CD14-positive monocyte (primary cell): ENCODE data around the gene GALNT6. TPM values are rescaled to one million over a fixed set of nuclear protein-coding genes. Genes with fewer than 3 reads are reported as not detected.

ENCODE experiments used
- DNase-seq, 3 donors: peaks; one replicate each; pipeline ENCODE4 v3.0.0-alpha.2; 2011 to 2022
- H2AFZ ChIP-seq: 2 replicates; pipeline ENCODE4 v1.6.0; 2012; ENCODE audit warnings: mild to moderate bottlenecking, low read depth, low read length, inconsistent platforms; ENCODE audit not compliant: insufficient read depth, poor library complexity, severe bottlenecking
- H3K27ac ChIP-seq, 2 donors: 1 replicate in 1 of 2; 2 replicates in 1 of 2; pipeline ENCODE4 v1.5.1; 2012 to 2013; ENCODE audit warnings: low read length in 2 of 2, control low read depth in 1 of 2, inconsistent platforms in 1 of 2, low read depth in 1 of 2, mild to moderate bottlenecking in 1 of 2
- H3K27me3 ChIP-seq, 2 donors: one replicate each; pipeline versions ENCODE4 v1.6.0 to v1.6.1; 2011 to 2013; ENCODE audit warnings: low read length in 2 of 2; ENCODE audit not compliant: control insufficient read depth in 2 of 2, insufficient read depth in 2 of 2
- H3K36me3 ChIP-seq, 2 donors: replicated peaks in 1 of 2; 1 replicate in 1 of 2; 2 replicates in 1 of 2; pipeline versions ENCODE4 v1.5.1 to v1.6.1; 2012 to 2013; ENCODE audit warnings: low read length in 2 of 2, control low read depth in 1 of 2, inconsistent platforms in 1 of 2, mild to moderate bottlenecking in 1 of 2; ENCODE audit not compliant: insufficient read depth in 2 of 2, control insufficient read depth in 1 of 2
- H3K4me1 ChIP-seq, 2 donors: 1 replicate in 1 of 2; 2 replicates in 1 of 2; pipeline versions ENCODE4 v1.5.1 to v1.6.1; 2012 to 2013; ENCODE audit warnings: low read length in 2 of 2, control low read depth in 1 of 2, inconsistent platforms in 1 of 2, mild to moderate bottlenecking in 1 of 2, moderate library complexity in 1 of 2; ENCODE audit not compliant: insufficient read depth in 2 of 2, control insufficient read depth in 1 of 2
- H3K4me2 ChIP-seq: replicated peaks from 2 replicates; pipeline ENCODE3; 2012; ENCODE audit warnings: low read length, moderate library complexity, mild to moderate bottlenecking; ENCODE audit not compliant: poor library complexity, severe bottlenecking; ENCODE audit errors: extremely low read depth
- H3K4me3 ChIP-seq, 3 experiments: fragments of 200-600 bp in 1 of 3; sonication (generic) in 1 of 3; replicated peaks in 1 of 3; 1 replicate in 2 of 3; 2 replicates in 1 of 3; pipeline ENCODE4 v1.5.1; 2011 to 2013; ENCODE audit warnings: low read length in 3 of 3, mild to moderate bottlenecking in 3 of 3, control low read depth in 2 of 3, low read depth in 2 of 3, inconsistent platforms in 1 of 3, moderate library complexity in 1 of 3
- H3K79me2 ChIP-seq: 2 replicates; pipeline ENCODE4 v1.6.0; 2012; ENCODE audit warnings: mild to moderate bottlenecking, control low read depth, inconsistent platforms, low read length, moderate library complexity; ENCODE audit not compliant: insufficient read depth
- H3K9ac ChIP-seq: 2 replicates; pipeline ENCODE4 v1.6.0; 2017; ENCODE audit warnings: low read length, mild to moderate bottlenecking; ENCODE audit not compliant: insufficient read depth, poor library complexity, severe bottlenecking
- H3K9me3 ChIP-seq, 2 donors: replicated peaks in 1 of 2; 1 replicate in 1 of 2; 2 replicates in 1 of 2; pipeline versions ENCODE4 v1.5.1 to v1.6.1; 2012 to 2013; ENCODE audit warnings: low read length in 2 of 2, control low read depth in 1 of 2; ENCODE audit not compliant: control insufficient read depth in 1 of 2, insufficient read depth in 1 of 2
- H4K20me1 ChIP-seq: 2 replicates; pipeline ENCODE4 v1.6.0; 2012; ENCODE audit warnings: mild to moderate bottlenecking, low read length, control low read depth, moderate library complexity; ENCODE audit not compliant: insufficient read depth
- H3K27ac Mint-ChIP-seq, 7 donors: one replicate each; pipeline ENCODE4 v1.8.0; 2020; ENCODE audit warnings: mild to moderate bottlenecking in 7 of 7, mixed read lengths in 7 of 7, moderate library complexity in 6 of 7, inconsistent platforms in 2 of 7
- H3K27me3 Mint-ChIP-seq, 3 donors: one replicate each; pipeline ENCODE4 v1.8.0; 2021 to 2022; ENCODE audit warnings: low read depth in 3 of 3, mild to moderate bottlenecking in 3 of 3, mixed read lengths in 3 of 3, moderate library complexity in 3 of 3, inconsistent platforms in 1 of 3
- H3K36me3 Mint-ChIP-seq, 2 donors: one replicate each; pipeline ENCODE4 v1.8.0; 2020; ENCODE audit warnings: mixed read lengths in 2 of 2, inconsistent platforms in 1 of 2, mild to moderate bottlenecking in 1 of 2
- H3K4me1 Mint-ChIP-seq: one replicate; pipeline ENCODE4 v1.8.0; 2020; ENCODE audit warnings: mild to moderate bottlenecking, mixed read lengths
- H3K4me3 Mint-ChIP-seq, 2 donors: one replicate each; pipeline ENCODE4 v1.8.0; 2020; ENCODE audit warnings: mild to moderate bottlenecking in 2 of 2, mixed read lengths in 2 of 2, moderate library complexity in 1 of 2
- H3K9me3 Mint-ChIP-seq, 7 donors: one replicate each; pipeline ENCODE4 v1.8.0; 2020 to 2022; ENCODE audit warnings: mixed read lengths in 7 of 7, mild to moderate bottlenecking in 6 of 7, moderate library complexity in 6 of 7, inconsistent platforms in 2 of 7
- WGBS: methylation state at CpG from one replicate; pipeline ENCODE4 v1.1.5; 2013; ENCODE audit warnings: missing lambda C conversion rate; ENCODE audit not compliant: insufficient coverage; 5-methylcytosine and 5-hydroxymethylcytosine counted together
- intact Hi-C, 2 donors: fragments of 100-400 bp; cut with micrococcal nuclease; formaldehyde crosslinking; loops; one replicate each; pipeline versions ENCODE4 v1.15.0 to v1.15.1; 2023
- polyA plus RNA-seq, 3 donors: library from polyadenylated mRNA; depleted of rRNA in 1 of 3; unstranded in 2 of 3; stranded (reverse) in 1 of 3; fragments of 300-500 nt in 2 of 3; fragments of >200 nt in 1 of 3; fragmentation: Illumina TruSeq in 2 of 3; gene quantifications; 1 replicate in 2 of 3; 2 replicates in 1 of 3; pipeline ENCODE4 v1.2.3, GENCODE V29; 2012 to 2021
- TF ChIP-seq, protein P1 (sequence below): fragments of 200-600 bp; IDR thresholded peaks from one replicate; pipeline ENCODE4 v1.8.0; 2022; ENCODE audit warnings: antibody characterized with exemption, mild to moderate bottlenecking

The GALNT6 gene
- polyA plus RNA-seq, 3 donors, result 3.2 to 12.9 (median 10.4) TPM

DNA sequence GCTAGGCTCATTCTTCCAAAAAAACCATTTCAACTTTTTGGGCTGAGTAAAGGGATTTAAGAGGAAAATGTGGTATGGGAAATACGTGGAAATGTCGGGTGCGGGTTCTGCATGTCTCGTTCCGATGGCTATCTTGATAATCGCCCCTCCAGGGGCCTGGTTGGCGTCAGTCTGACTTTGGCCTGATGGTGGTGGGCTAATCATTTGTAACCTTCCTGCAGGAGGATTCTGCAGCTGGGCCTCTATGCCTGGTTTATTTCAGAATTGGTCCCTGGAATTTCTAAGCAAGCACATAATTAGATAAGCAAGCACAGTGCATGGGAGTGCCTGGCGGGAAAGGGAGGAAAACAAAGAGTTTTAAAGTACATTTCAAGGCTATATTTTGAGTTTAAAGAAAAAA, 18.6 kb upstream of the GALNT6 start:
- DNase-seq, result no peak
- peaks cover 0 to 3% (median 2%) of the 10 kb centered on the region in 3 donors for H3K27me3 Mint-ChIP-seq
- no peak overlapping the region for H3K4me2 ChIP-seq
- no peak overlapping the region for H3K4me3 ChIP-seq
- peaks cover under 1% of the 10 kb centered on the region in 2 donors for H3K4me1 ChIP-seq
- TF ChIP-seq, protein P1, sequence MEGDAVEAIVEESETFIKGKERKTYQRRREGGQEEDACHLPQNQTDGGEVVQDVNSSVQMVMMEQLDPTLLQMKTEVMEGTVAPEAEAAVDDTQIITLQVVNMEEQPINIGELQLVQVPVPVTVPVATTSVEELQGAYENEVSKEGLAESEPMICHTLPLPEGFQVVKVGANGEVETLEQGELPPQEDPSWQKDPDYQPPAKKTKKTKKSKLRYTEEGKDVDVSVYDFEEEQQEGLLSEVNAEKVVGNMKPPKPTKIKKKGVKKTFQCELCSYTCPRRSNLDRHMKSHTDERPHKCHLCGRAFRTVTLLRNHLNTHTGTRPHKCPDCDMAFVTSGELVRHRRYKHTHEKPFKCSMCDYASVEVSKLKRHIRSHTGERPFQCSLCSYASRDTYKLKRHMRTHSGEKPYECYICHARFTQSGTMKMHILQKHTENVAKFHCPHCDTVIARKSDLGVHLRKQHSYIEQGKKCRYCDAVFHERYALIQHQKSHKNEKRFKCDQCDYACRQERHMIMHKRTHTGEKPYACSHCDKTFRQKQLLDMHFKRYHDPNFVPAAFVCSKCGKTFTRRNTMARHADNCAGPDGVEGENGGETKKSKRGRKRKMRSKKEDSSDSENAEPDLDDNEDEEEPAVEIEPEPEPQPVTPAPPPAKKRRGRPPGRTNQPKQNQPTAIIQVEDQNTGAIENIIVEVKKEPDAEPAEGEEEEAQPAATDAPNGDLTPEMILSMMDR, result no peak
- no peak overlapping the region for H3K27ac ChIP-seq
- no peaks in the 10 kb centered on the region for H4K20me1 ChIP-seq
- H3K79me2 ChIP-seq, result no peaks in the 10 kb centered on the region
- no peaks in the 10 kb centered on the region for H3K9me3 Mint-ChIP-seq
- no peak overlapping the region for H3K4me3 Mint-ChIP-seq
- H2AFZ ChIP-seq, result no peak overlapping the region
- H3K9ac ChIP-seq, result no peak overlapping the region
- H3K27me3 ChIP-seq, result no peaks in the 10 kb centered on the region
- H3K36me3 ChIP-seq, result no peaks in the 10 kb centered on the region
- 96% methylated on average over 7 of the region's 8 CpGs for WGBS
- H3K36me3 Mint-ChIP-seq, result peaks cover 0 to 4% of the 10 kb centered on the region in 2 donors
- H3K4me1 Mint-ChIP-seq, result peaks cover 1% of the 10 kb centered on the region
- no peak overlapping the region for H3K27ac Mint-ChIP-seq
- intact Hi-C loops, result no loop called here
- H3K9me3 ChIP-seq, result no peaks in the 10 kb centered on the region

DNA sequence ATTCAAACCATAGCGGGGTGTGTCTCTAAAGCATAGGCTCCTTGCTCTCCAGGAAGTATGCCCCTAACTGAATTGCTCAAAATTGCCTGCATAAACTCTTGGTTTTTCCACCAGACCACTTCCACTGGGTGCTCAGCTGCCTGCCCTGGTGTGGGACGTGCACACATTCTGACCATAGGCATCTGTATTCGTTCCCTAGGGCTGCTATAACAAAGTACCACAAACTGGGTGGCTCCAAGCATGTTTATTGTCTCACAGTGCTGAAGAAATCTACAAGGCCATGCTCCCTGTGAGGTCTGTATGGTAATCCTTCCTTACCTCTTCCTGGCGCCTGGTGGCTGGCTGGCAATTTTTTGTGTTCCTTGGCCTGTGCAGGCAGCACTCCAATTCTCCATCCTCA, 16.4 kb upstream of the GALNT6 start:
- no peaks in the 10 kb centered on the region for H3K36me3 ChIP-seq
- intact Hi-C loops, result no loop called here
- H3K79me2 ChIP-seq, result no peaks in the 10 kb centered on the region
- H4K20me1 ChIP-seq, result no peaks in the 10 kb centered on the region
- Mint-ChIP-seq H3K4me3 (no peak overlapping the region), H3K27me3 (peaks cover 0 to 3% (median 2%) of the 10 kb centered on the region in 3 donors), H3K27ac (no peak overlapping the region), H3K36me3 (peaks cover 0 to 4% of the 10 kb centered on the region in 2 donors), H3K4me1 (peaks cover 20% of the 10 kb centered on the region), H3K9me3 (no peaks in the 10 kb centered on the region)
- H3K27ac ChIP-seq, result no peak overlapping the region
- H3K9ac ChIP-seq, result no peak overlapping the region
- H3K4me2 ChIP-seq, result no peak overlapping the region
- H3K4me1 ChIP-seq, result peaks cover 18% of the 10 kb centered on the region in 2 donors
- DNase-seq, result no peak
- no peak overlapping the region for H2AFZ ChIP-seq
- TF ChIP-seq, protein P1, result no peak
- no peak overlapping the region for H3K4me3 ChIP-seq
- H3K9me3 ChIP-seq, result no peaks in the 10 kb centered on the region
- 86% methylated on average over 1 of the region's 4 CpGs for WGBS
- no peaks in the 10 kb centered on the region for H3K27me3 ChIP-seq
